Head of caudate nucleus (tissue), 42 donors: ENCODE results near the gene DACH1.

ENCODE experiments used
- DNase-seq, 42 donors: peaks; one replicate each; pipeline versions ENCODE4 v3.0.0 to v3.0.0-alpha.2; 2020 to 2021; ENCODE audit warnings: mixed read lengths in 7 of 42
- intact Hi-C: fragments of 100-400 bp; cut with DNase I; formaldehyde crosslinking; loops from one replicate; pipeline ENCODE4 v1.15.0; 2022

The DACH1 gene

GRCh38 chr13:71611292-71611691 is 255.7 kb downstream of the DACH1 start:
- no peak for DNase-seq
- intact Hi-C loops, result no loop called here

DNA sequence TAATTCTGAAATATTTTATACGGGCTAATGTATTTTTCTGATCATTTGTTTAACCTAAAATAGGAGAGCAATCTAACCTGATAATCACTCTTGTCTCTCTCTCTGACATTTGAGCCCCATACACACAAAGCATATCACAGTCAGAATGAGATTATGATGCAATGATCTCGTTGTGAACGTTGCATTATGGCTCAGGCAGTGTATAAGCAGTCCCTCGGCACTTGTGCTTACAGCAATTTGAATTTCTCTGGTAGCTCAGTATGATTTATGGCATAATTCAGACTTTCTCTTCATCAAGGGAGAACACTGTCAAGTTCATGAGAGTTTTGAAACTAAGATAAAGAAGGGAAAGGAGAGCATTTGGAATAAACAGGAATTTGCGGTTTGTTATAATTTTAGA is 256.1 kb downstream of the DACH1 start:
- DNase-seq, result no peak
- intact Hi-C loops, result no loop called here

DNA sequence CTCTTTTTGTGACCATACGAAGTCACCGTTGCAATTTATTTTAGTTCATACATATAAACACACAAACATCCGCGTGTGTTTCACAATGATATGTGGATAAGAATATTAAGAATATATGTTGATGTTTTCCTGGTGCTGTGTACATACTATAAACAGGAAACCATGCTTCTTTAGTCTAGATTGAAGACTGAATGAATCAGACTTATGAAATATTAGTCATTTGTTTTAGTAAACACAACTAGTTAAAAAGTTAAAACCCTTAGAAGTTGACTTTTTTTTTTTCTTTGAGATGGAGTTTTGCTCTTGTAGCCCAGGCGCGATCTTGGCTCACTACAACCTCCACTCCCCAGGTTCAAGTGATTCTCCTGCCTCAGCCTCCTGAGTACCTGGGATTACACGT is 257.7 kb downstream of the DACH1 start:
- DNase-seq, result no peak
- intact Hi-C loops, result no loop called here

DNA sequence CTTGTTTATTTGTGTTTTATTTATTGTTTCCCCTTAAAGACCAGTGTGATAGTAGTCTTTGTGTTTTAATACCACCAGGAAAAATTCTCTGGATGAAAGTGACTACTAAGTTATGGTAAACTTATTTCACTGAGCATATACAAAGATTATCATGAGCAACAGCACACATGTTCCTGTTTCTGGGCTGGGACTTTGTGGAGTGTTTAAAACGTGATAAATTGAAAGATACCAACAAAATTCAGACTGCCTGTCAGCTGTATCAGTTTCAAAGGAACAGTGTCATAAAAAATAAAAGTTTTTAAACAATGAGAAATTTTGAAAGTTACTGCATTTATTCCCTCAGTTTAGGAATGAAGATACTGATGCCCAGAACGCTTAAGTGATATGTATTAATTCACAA is 259.4 kb downstream of the DACH1 start:
- intact Hi-C loops, result no loop called here
- DNase-seq, result no peak

DNA sequence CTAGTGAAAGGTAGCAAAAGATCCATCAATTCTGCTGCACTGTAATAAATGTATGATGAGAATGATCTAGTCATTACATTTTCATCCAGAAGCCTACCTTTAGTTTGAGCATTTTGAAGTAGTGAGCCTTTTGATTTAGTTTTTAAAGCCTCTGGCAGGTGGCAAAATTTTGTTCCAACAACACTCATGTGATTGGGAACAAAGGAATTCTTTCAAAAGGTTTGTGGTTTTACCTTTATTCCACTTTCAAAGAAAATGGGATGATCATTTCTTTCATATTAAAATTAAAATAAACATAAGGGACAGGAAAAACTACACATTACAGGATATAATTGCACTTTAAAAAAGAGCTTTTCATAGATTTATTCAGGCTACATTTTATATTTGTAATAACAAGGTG is 260.2 kb downstream of the DACH1 start:
- no peak for DNase-seq
- intact Hi-C loops, result no loop called here

GRCh38 chr13:71605744-71606143 is 261.3 kb downstream of the DACH1 start:
- intact Hi-C loops, result no loop called here
- DNase-seq, result no peak

DNA sequence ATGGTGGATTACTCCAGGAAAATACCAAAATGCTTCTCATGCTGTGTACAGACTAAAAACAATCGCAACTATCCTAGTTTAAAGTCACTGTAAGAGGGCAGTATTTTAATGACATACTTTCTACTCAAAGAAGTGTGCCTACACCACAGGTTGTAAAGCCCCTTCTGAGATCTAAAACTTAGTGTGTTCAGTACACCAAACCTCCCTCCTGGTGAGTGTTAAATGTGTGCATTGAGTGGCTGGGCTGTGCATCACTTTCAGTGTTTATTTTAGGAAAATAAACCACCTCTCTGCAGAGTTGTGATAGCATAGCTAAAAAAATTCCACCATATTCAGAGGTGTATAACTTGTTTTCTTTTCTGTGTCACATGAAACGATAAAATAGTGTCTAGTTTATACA is 263.7 kb downstream of the DACH1 start:
- intact Hi-C loops, result no loop called here
- no peak for DNase-seq

- no peak for DNase-seq
- intact Hi-C loops, result no loop called here
Observed at GRCh38 chr13:71602344-71602743, 264.7 kb downstream of the DACH1 start.

DNA sequence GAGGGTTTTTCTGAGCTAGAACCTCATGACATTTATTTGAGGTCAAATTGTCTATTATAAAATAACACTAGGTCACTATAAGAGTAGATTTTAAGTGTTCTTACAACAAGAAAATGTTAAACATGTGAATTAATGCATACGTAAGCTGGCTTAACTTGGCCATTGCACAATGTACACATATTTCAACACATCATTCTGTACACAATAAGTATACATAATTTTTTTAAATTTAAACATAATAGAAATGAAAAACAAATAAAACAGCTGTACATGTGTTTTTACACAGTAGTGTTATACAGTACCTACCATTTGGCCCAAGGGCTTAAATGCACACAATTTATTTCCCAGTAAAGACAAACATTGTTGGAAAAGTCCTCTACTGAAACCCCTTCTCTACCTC is 269.9 kb downstream of the DACH1 start:
- DNase-seq, result no peak
- intact Hi-C loops, result no loop called here

DNA sequence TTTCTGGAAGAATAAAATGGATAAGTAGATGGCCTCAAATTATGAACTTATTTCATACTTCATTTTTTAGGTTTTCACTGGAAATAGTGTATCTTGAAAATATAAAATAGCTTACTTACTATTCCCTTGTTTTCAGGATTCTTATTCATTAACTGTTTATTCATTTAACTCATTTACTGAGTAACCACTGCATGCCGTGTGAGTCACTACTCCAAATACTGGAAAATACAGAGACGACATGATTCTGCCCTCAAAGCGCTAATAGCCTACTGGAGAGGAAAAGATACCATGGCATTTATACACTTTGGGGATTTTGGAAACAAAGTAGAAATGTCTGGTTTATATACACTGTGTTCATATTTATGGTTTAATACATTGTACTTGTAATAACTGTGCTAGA is 270.9 kb downstream of the DACH1 start:
- DNase-seq, result no peak

GRCh38 chr13:71593566-71593965 is 273.4 kb downstream of the DACH1 start:
- intact Hi-C loops, result no loop called here
- DNase-seq, result no peak

More for the DNA sequence above, 270.9 kb downstream of the DACH1 start:
- intact Hi-C loops, result no loop called here

GRCh38 chr13:71591374-71591773 is 275.6 kb downstream of the DACH1 start:
- no peak for DNase-seq
- intact Hi-C loops, result no loop called here

GRCh38 chr13:71590654-71591148 is 276.3 kb downstream of the DACH1 start:
- DNase-seq, result no peak
- intact Hi-C loops, result no loop called here

GRCh38 chr13:71589032-71589431 is 278.0 kb downstream of the DACH1 start:
- DNase-seq, result no peak
- intact Hi-C loops, result no loop called here

- intact Hi-C loops, result no loop called here
- no peak for DNase-seq
Observed at GRCh38 chr13:71587817-71588216, 279.2 kb downstream of the DACH1 start.

GRCh38 chr13:71587193-71587592 is 279.8 kb downstream of the DACH1 start:
- intact Hi-C loops, result no loop called here
- no peak for DNase-seq

GRCh38 chr13:71583581-71583980 is 283.4 kb downstream of the DACH1 start:
- intact Hi-C loops, result no loop called here
- no peak for DNase-seq

DNA sequence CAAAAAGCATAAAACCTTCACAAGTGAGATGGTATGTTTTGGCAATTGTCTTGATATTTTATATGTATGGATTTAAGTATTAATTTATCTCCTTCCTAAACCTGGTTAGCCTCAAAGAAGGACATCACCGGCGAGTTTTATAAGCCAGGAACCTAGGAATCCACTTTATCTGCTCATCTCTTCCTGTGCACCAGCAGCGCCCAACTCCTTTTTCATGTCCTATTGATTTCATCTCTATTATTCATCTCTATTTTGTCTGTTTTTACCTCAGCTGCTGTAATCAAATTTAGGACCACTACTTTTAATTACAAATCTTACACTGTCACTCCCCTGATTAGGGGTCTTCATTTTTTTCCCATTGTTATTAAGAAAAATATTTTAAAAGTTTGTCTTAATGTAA is 286.4 kb downstream of the DACH1 start:
- no peak for DNase-seq

GRCh38 chr13:71578048-71578447 is 289.0 kb downstream of the DACH1 start:
- no peak for DNase-seq
- intact Hi-C loops, result no loop called here

More for the DNA sequence above, 286.4 kb downstream of the DACH1 start:
- intact Hi-C loops, result no loop called here

DNA sequence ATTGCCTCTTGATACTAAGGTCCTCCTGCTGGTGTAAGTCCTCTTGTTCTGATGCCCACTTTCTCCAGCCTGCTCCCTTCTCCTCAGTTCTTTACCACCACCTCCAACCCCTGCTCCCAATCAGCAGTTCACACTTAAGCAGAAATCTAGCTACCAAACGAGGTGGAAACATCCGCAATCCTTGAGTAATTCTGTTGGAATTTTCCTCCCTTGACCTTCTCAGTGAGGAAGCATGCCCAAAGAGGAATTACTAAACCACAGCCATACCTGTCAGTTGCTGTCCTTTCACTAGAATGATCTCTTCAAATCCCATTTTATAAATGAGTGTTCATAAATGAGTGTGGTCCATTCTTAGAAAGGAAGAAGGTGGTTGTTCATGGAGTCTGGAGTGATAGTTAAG is 289.9 kb downstream of the DACH1 start:
- DNase-seq, result no peak
- intact Hi-C loops, result no loop called here

GRCh38 chr13:71576571-71576970 is 290.4 kb downstream of the DACH1 start:
- intact Hi-C loops, result no loop called here
- DNase-seq, result no peak

- intact Hi-C loops, result no loop called here
Observed at GRCh38 chr13:71546881-71547280, 320.1 kb downstream of the DACH1 start.

More at GRCh38 chr13:71546881-71547280, 320.1 kb downstream of the DACH1 start:
- DNase-seq, result no peak
